Measurements from ENCODE around the gene INTS12.

INTS12 gene

DNA sequence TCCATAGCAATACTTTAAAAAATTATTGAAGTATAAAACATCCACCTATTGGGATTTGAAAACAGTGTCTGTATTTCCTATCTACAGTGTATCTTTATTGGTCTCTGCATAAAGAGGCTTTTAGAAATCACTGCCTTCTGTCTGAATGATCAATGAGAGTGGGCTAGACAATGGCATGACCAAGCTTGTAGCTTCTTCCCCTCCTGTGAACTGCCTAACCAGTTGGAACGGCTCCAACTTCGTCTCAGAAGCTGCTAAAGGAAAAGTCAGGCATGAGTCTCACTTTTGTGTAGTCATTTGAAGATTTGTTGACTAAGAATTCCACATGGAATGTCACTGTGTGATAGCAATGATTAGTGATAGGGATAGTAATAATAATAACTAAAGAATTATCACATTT, 64.2 kb downstream of the INTS12 start:
- Histone ChIP-seq H3K9ac (ENCODE audit: low read length) (no peak overlapping the region), H3K4me3 (ENCODE audit: low read length) (no peak overlapping the region), H3K27me3 (ENCODE audit: control insufficient read depth, insufficient read depth, low read length) (no peaks in the 10 kb centered on the region), H3K4me1 (ENCODE audit: control insufficient read depth, insufficient read depth, low read length) (no peaks in the 10 kb centered on the region), H3K36me3 (ENCODE audit: control insufficient read depth, insufficient read depth, low read length) (no peaks in the 10 kb centered on the region), H3K9me3 (ENCODE audit: control insufficient read depth, low read length) (no peaks in the 10 kb centered on the region)

- Histone ChIP-seq H3K9ac (ENCODE audit: low read length) (no peak overlapping the region), H3K27me3 (ENCODE audit: control insufficient read depth, insufficient read depth, low read length) (no peaks in the 10 kb centered on the region), H3K36me3 (ENCODE audit: control insufficient read depth, insufficient read depth, low read length) (no peaks in the 10 kb centered on the region), H3K4me1 (ENCODE audit: control insufficient read depth, insufficient read depth, low read length) (no peaks in the 10 kb centered on the region), H3K4me3 (ENCODE audit: low read length) (no peak overlapping the region), H3K9me3 (ENCODE audit: control insufficient read depth, low read length) (no peaks in the 10 kb centered on the region)
These were observed 66.6 kb downstream of the INTS12 start for GRCh38 chr4:105641845-105642244.

DNA sequence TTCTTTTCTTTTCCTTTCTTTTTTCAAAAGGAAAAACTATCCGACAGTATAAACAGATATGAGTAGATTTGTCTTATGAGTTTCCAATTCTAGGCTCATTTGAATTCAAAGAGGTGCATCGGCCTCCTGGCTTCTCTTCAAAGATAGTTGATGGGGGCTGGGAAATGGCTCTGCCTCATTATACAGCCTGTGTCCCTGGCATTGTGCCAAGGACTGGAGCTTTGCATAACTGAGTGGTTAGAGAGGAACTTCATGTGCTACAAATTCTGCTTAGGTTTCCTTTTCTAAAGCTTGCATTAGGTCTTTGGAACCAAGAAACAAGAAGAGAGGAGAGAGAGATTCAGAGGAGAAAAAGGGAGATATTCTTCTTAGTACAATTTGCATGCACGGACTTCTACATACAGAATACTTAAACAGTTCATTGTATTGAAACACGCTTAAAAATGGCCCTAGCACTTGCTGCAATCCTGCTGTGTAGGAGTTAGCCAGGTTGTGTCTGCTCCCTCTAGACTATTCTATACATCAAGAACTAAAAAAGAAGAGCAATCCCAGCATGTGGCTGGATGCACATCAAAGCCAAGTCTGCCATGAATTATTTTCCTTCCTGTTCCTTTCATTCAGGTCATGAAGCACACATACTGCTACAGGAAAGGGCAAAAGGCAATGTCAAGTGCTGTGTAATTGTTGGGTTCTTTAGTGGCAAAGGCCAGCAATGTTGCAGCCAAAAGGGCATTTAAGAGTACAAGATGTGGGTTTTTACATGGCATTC, 70.9 kb downstream of the INTS12 start:
- Histone ChIP-seq H3K4me3 (ENCODE audit: low read length) (no peak overlapping the region), H3K36me3 (ENCODE audit: control insufficient read depth, insufficient read depth, low read length) (no peaks in the 10 kb centered on the region), H3K27me3 (ENCODE audit: control insufficient read depth, insufficient read depth, low read length) (no peaks in the 10 kb centered on the region), H3K9me3 (ENCODE audit: control insufficient read depth, low read length) (no peaks in the 10 kb centered on the region), H3K9ac (ENCODE audit: low read length) (no peak overlapping the region), H3K4me1 (ENCODE audit: control insufficient read depth, insufficient read depth, low read length) (peaks cover 2% of the 10 kb centered on the region)

GRCh38 chr4:105634402-105635080, 73.9 kb downstream of the INTS12 start:
- Histone ChIP-seq H3K9me3 (ENCODE audit: control insufficient read depth, low read length) (no peaks in the 10 kb centered on the region), H3K36me3 (ENCODE audit: control insufficient read depth, insufficient read depth, low read length) (no peaks in the 10 kb centered on the region), H3K4me3 (ENCODE audit: low read length) (no peak overlapping the region), H3K4me1 (ENCODE audit: control insufficient read depth, insufficient read depth, low read length) (peaks cover 8% of the 10 kb centered on the region), H3K27me3 (ENCODE audit: control insufficient read depth, insufficient read depth, low read length) (no peaks in the 10 kb centered on the region), H3K9ac (ENCODE audit: low read length) (no peak overlapping the region)

DNA sequence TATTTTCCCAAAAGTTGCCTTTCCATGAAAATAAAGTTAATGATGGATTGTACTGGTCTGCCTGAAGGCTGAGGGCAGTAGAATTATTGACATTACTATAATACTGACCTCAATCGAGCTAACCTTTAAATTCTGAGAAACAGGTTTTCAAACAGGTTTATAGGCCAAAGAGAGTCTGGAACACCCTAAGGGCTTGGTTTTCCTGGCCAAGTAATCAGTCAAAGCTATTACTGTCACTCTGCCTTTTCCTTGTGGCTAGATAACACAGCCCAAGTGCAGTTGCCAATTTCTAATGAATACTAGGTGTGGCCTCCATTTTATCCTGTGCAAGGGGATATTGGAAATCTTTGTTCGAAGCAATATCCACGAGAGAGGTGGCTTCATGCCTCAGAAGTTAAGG, 75.2 kb downstream of the INTS12 start:
- no peaks in the 10 kb centered on the region for H3K36me3 ChIP-seq (ENCODE audit: control insufficient read depth, insufficient read depth, low read length)
- H3K9ac ChIP-seq (ENCODE audit: low read length): no peak overlapping the region
- H3K27me3 ChIP-seq (ENCODE audit: control insufficient read depth, insufficient read depth, low read length): no peaks in the 10 kb centered on the region
- H3K9me3 ChIP-seq (ENCODE audit: control insufficient read depth, low read length): no peaks in the 10 kb centered on the region
- no peak overlapping the region for H3K4me3 ChIP-seq (ENCODE audit: low read length)
- peaks cover 10% of the 10 kb centered on the region for H3K4me1 ChIP-seq (ENCODE audit: control insufficient read depth, insufficient read depth, low read length)

Data from mucosa of stomach (tissue), 1 donor.